WI38 (cell line): ENCODE measurements around the gene PIK3R6.

Experiments
- H3K4me3 ChIP-seq: 2 replicates; pipeline ENCODE4 v1.5.1; 2011; ENCODE audit warnings: low read depth, mild to moderate bottlenecking, control low read depth, low read length
- CTCF ChIP-seq: IDR thresholded peaks from 2 replicates; pipeline ENCODE4 v1.5.1; 2012; ENCODE audit warnings: low read depth, mild to moderate bottlenecking, control low read depth, low read length

PIK3R6 gene

GRCh38 chr17:8801135-8801840 lies 66.2 kb downstream of the PIK3R6 start:
- no peak overlapping the region for H3K4me3 ChIP-seq
- TF ChIP-seq CTCF: no peak

GRCh38 chr17:8800656-8801055 lies 66.8 kb downstream of the PIK3R6 start:
- no peak overlapping the region for H3K4me3 ChIP-seq
- no peak for TF ChIP-seq CTCF

DNA sequence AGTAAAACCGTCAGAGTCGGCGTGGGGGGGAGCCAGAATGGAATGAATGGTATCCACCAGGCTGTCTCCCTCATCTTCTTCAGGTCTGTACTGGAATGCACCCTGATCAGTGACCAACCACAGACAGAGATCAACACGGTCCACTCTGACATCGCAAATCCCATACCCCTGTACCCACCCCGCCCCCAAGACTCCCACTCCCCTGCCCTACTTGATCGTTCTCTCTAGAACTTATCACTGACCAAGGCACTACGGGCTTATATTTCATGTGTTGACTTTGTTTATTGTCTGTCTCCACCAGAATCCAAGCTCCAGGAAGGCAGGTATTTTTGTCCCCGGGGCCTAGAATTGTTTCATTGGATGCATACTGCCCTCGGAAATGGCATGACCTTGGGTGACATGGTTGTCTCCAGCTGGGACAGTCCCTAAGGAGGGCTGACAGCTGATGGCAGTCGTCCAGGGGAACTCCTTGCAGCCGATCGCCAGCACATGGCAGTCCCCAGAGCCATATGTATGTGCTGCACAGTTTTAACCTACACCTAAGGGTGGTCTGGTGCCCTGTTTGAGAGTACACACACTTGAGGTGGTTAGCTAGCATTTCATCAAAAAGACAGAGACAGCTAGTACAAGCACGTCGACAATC lies 67.8 kb downstream of the PIK3R6 start:
- H3K4me3 ChIP-seq: no peak overlapping the region
- TF ChIP-seq CTCF: no peak

DNA sequence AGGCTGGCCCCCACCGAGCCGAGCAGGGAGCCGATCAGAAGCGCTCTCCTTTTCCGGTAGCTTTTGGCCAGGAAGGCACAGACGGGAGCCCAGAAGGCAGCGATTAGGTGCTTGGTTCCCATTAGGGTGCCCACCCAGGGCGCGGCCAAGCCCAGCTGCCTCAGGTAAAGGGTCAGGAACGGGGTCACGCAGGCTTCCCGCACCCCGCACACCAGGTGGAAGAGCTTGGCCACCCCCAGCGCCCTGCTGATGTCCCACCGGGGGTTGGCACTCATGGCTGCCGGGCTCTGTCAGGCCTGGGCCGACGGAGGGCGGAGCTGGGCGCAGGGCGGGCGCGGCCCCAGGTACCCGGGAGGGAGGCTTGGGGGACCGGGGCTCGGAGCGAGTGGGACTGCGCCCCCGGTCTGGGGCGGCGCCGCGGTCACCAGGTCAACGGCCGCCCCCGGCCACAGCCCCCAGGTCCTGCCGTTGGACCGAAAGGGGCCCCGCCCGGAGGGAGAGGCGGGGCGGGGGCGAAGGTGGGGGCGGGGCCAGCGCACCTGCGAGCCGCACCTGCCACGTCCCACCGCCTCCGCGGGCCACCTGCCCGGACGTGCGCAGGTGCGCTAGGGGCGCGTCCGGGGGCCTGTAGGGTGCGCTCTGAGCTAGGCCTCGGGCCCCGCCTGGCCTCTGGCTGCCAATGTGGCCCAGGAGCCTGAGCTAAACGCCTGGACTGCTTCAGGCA lies 68.5 kb downstream of the PIK3R6 start, which contains the start of gene MFSD6L:
Gene MFSD6L, minus strand, starts transcription at position 520 of the 724 bp plus-strand sequence. Its CDS starts 245 bp downstream, at position 275.
- no peak for TF ChIP-seq CTCF
- H3K4me3 ChIP-seq: no peak within 1 kb of the TSS

- no peak for TF ChIP-seq CTCF
- no peak overlapping the region for H3K4me3 ChIP-seq
Observed at GRCh38 chr17:8798176-8798845, 69.2 kb downstream of the PIK3R6 start.

DNA sequence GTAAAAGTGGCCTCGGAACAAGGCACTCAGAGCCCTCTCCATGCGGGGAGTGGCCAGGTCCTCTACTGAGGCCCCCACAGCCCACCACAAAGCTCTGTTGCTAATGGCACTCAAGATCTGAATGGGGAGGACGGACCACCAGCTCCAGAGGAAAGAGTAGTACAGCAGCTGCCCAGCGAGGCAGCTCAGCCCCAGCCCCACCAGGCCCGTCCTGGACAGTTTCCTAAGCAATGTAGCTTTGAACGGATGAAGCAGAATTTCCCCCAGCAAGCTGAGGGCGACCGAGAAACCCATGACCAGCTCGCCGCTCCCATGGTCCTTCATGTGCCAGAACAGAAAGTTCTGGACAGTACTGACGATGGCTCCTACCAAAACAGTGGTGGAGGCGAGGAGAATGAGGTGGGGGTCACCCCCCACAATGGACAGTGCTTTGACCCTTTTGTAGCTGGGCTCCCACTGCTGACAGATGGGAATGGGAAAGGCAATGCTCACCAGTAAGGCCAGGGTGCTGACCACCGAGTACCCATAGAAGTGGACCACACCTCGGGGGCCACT lies 69.8 kb downstream of the PIK3R6 start:
- TF ChIP-seq CTCF: no peak
- no peak overlapping the region for H3K4me3 ChIP-seq
